GM21576 (cell line): Measurements from ENCODE around the gene NCK1.
A peak's percentile ranks its signal among the peaks of the same experiment; 100 is the strongest.
"Not testable (repeated sequence)": the region's sequence is repeated elsewhere in the genome, so short reads cannot be mapped to it uniquely, and the experiment has no call there.

ENCODE experiments used
- ATAC-seq: cut with Tn5 transposase; IDR thresholded peaks from one replicate; pipeline ENCODE4 v1.9.1; 2021; ENCODE audit warnings: mild to moderate bottlenecking, moderate library complexity; ENCODE audit not compliant: unreplicated experiment

NCK1 gene

DNA sequence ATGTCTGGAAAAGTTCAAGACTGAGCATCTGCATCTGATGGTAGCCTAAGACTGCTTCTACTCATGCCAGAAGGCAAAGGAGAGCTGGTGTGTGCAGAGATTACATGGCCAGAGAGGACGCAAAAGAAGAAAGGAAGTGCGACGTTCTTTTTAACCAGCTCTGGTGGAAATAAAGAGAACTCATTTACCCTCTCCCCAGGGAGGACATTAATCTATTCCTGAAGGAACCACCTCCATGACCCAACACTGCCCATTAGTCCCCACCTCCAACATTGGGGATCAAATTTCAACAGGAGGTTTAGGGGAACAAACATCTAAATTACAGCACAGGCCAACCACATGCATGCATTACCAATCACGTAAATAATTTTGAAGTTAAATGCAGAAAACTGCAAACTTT, 1.5 kb upstream of the NCK1 start:
- ATAC-seq, result no peak

GRCh38 chr3:136862617-136863322, 762 bp downstream of the NCK1 start:
- peak; percentile 11 for ATAC-seq

- no peak for ATAC-seq
Measured at GRCh38 chr3:136869282-136869681, 7.3 kb downstream of the NCK1 start.

GRCh38 chr3:136872258-136872657, 10.2 kb downstream of the NCK1 start:
- not testable (repeated sequence) for ATAC-seq

DNA sequence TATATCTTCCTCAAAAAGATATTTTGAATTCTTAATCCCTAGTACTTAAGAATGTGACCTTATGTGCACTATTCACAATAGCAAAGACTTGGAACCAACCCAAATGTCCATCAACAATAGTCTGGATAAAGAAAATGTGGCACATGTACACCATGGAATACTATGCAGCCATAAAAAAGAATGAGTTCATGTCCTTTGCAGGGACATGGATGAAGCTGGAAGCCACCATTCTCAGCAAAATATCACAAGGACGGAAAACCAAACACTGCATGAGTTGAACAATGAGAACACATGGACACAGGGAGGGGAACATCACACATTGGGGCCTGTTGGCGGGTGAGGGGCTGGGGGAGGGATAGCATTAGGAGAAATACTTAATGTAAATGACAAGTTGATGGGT, 17.5 kb downstream of the NCK1 start:
- ATAC-seq, result not testable (repeated sequence)

GRCh38 chr3:136882571-136882970, 20.6 kb downstream of the NCK1 start:
- no peak for ATAC-seq

GRCh38 chr3:136883967-136884720, 22.1 kb downstream of the NCK1 start:
- ATAC-seq, result no peak

- ATAC-seq, result peak; percentile 57
Measured at GRCh38 chr3:136885357-136886213, 23.6 kb downstream of the NCK1 start.

GRCh38 chr3:136889947-136890346, 27.9 kb downstream of the NCK1 start:
- no peak for ATAC-seq

GRCh38 chr3:136891934-136892855, 30.2 kb downstream of the NCK1 start:
- ATAC-seq, result no peak

DNA sequence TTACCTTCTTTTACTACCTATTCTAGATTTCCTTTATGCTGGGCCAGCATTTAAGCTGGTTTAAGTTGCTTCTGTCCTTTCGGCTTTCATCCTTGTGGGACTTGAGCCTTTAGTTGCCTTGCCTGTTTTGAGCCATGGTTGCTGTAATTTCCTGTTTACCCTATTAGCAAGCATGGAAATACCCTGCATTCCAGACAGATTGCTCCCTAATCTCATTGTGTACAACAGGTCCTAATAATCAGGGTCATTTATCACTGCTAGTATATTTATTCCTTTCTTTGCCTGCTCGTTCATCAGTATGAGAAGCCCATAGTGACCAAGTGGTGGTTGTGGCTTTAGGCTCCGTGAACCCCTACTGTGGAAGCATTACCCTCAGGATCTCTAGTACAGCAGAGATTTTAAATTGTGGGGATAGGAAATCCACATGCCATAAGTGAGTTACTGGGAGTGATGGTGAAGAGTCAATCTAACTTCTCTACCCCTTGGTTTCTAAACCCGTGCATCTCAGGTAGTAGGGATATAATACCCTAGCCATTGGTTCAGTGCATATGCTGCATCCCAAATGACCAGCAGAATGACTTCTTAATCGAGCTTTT, 31.9 kb downstream of the NCK1 start:
- ATAC-seq, result no peak

GRCh38 chr3:136897171-136897570, 35.2 kb downstream of the NCK1 start:
- not testable (repeated sequence) for ATAC-seq

DNA sequence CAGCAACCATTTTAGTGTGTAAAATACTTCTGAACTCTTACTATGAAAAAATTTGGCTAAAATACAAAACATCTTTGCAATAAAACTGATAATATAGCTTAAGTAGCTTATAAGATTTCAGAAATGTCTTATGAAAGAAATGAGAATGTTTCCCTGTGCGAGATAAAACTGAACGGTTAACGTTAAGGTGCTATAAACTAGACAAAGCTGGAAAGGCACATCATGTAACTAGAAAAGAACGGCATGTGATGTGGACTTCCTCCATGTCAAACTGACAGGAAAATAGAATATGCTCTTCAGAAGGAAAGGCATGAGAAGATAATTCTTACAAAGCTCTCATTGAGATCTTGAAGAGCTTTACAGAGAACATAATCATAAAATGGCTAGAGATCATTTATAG, 36.5 kb downstream of the NCK1 start:
- no peak for ATAC-seq

DNA sequence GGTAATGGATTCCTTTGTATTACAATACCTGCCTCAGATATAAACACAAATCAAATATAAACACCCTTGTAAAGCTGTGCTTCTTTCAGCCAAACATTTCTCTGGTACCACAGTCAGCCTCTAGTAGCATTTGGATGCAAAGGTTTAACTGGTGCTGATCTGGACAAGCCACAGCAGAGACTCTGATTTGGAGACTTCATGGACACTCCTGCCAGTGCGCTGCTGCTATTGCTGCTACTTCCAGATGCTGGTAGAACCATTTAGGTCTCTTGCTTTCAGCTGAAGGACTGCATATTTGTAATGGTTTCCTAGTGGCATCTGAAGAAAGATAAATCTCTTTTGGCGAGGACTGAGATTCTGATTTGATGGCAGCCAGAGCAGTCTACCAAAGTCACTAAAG, 36.9 kb downstream of the NCK1 start:
- ATAC-seq, result no peak

DNA sequence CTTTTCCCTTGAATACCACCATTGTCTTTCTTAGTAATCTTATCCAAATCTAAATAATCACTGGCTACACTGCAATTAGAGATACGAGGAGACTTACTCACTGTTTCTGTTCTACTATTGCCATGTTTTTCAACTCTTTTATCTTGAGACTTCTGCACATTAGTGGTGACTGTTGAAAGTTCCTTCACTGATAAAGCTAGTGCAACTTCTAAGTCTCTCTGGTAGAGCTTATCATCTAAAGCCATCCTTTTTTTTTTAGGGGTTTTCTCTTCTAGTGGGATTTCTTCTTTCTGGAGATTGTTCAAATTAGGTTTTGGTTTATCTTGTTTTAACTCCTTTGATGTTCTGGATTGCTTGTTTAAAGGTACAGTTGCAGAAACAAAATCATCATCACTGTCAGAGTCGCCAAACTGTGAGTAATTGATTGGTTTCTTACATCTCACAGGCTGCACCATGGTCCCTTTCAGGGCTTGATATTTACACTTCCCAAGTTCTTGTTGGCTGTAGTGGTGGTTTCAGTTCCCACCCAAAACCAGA, 37.7 kb downstream of the NCK1 start:
- ATAC-seq, result no peak

GRCh38 chr3:136900694-136901093, 38.7 kb downstream of the NCK1 start:
- ATAC-seq, result not testable (repeated sequence)

DNA sequence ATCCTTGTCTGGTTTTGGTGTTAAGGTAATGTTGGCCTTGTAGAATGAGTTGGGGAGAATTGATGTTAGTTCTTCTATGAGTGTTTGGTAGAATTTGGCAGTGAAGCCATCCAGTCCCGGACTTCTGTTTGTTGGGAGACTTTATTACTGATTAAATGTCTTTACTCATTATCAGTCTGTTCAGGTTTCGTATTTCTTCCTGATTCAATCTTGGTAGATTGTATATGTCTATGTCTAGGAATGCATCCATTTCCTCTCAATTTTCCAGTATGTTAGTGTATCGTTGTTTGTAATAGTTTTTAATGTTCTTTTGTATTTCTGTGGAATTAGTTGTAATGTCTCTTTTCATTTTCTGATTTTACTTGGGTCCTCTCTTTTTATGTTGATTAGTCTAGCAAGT, 39.4 kb downstream of the NCK1 start:
- no peak for ATAC-seq

GRCh38 chr3:136902530-136902929, 40.5 kb downstream of the NCK1 start:
- not testable (repeated sequence) for ATAC-seq

DNA sequence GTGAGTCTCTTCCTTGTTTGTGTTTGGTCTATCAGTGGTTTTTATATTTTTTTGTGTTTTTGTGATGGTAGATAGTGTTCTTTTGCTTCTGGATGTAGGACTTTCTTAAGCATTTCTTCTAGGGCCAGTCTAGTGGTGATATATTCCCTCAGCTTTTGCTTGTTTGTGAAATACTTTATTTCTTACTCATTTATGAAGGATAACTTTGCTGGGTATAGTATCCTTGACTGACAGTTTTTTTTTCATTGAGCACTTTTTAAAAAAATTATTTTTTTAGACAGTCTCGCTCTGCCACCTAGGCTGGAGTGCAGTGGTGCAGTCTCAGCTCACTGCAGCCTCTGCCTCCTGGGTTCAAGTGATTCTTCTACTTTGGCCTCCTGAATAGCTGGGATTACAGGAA, 41.9 kb downstream of the NCK1 start:
- ATAC-seq, result no peak

DNA sequence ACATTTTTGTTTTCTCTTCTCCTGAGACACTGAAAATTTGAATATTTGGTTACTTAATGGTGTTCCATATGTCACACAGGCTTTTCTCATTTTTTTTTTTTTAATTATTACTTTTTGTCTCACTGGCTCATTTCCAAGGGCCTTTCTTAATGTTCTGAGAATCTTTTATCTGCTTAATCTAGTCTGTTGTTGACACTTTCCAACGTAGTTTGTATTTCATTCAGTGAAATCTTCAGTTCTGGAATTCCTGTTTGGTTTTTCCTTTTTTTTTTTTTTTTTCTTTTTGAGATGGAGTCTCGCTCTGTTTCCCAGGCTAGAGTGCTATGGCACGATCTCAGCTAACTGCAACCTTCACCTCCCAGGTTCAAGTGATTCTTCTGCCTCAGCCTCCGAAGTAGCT, 42.7 kb downstream of the NCK1 start:
- ATAC-seq, result no peak
